HG03354 (cell line): Measurements from ENCODE around the gene MTHFD1L.

Experiments used
- ATAC-seq: cut with Tn5 transposase; IDR thresholded peaks from one replicate; pipeline ENCODE4 v1.9.1; 2021; ENCODE audit warnings: mild to moderate bottlenecking; ENCODE audit not compliant: unreplicated experiment, poor library complexity, severe bottlenecking

MTHFD1L gene

GRCh38 chr6:151128763-151129370 lies 263.4 kb downstream of the MTHFD1L start:
- no peak for ATAC-seq

GRCh38 chr6:151130329-151130728 lies 264.8 kb downstream of the MTHFD1L start:
- no peak for ATAC-seq

GRCh38 chr6:151131324-151132007 lies 266.0 kb downstream of the MTHFD1L start:
- no peak for ATAC-seq

DNA sequence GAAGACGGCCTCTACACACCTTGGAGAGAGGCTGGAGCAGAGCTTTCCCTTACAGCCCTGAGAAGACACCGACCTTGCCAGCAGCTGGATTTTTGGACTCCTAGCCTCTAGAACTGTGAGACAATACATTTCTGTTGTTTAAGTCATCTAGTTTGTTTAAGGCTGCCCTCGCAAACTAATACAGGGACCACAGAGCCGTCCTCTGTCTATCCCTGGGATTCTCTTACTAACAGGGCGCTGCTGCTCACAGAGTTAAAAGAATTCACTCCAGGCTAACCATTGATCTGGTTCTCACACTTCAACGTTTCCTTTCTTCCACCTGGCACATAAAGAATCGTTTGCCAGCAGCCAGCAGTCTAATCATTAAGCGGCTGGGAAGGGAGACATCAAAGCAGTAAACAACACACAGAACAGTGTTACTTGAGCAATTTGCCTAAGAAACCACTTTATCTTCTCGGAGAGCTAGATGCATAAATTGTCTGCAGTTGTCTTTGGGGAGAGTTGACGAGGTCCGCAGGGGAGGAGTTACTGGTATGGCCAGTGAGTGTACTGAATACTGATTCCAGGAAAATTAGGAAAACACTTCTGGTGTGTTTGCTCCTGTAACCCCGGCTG lies 270.7 kb downstream of the MTHFD1L start:
- no peak for ATAC-seq

- ATAC-seq = no peak
Measured at GRCh38 chr6:151137542-151137941, 272.0 kb downstream of the MTHFD1L start.

GRCh38 chr6:151139524-151139923 lies 274.0 kb downstream of the MTHFD1L start:
- ATAC-seq = no peak

DNA sequence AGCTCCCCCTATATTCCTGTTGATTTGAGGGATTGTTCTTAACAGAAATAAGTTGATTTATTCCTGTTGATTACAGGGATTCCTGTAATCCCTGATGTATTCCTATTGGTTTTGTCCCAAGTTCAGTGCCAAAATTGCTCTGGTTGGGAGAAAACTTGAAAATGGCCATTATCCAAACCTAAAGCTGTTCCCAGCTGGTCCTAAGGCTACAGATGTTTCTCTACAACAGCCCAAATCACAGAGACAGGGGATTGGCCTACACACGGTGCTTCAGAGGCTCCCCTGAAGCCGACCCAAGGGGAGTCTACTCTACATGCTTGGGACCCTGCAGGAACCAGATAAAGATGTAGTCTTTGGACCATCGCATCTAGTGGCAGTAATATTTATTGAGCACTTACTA lies 275.3 kb downstream of the MTHFD1L start:
- ATAC-seq = no peak

DNA sequence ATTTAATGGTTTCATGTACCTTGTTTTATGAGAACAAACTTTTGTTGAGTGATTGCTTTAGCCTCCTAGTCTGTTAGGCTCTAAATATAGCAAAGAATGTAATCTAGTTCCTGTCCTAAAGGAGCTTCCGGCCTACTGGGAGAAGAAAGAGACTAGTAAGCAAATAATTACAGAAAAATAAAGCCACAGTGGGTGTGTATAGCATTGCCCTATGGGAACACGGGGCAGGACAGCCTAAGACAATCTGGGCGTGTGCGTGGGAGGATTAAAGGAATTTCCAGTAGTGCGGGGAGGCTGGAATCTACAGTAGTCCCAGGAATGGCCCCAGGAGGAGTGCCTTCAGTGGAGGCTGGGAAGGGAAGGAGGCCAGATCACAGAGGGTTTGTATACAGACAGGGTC lies 276.2 kb downstream of the MTHFD1L start:
- no peak for ATAC-seq

GRCh38 chr6:151142676-151143075 lies 277.2 kb downstream of the MTHFD1L start:
- ATAC-seq = no peak

DNA sequence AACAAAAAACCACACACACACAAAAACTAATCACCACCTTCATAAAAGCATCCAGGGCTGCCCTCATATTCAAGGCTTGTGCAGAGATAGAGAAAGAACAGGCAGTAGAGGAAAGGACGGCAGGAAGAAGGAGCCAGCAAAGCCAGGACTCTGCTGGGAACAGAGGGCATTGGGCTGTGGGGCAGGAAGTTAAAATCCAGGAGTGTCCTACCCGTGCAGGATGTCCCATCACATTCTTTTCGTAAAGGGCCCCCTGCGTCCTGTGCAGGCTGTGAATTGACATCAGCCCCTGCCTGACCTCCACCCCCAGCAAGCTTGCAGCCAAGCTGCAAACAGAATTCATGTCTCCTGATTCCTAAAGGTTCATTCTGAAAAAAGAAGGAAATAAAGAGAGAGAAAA lies 277.8 kb downstream of the MTHFD1L start:
- no peak for ATAC-seq

DNA sequence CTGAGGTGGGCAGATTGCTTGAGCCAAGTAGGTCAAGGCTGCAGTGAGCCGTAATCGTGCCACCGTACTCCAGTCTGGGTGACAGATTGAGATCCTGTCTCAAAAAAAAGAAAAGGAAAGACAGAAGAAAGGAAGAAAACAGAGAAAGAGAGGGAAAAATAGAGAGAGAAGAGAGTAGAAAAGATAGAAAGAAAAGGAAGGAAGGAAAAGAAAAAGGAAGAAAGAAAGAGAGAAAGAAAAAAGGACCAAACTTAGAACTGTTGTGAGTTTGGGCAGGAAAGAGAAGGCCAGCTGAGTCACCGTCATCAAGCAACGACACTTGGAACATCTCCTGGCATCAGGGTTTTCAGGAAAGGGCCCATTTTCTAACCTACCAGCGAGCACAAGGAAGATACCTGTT lies 278.3 kb downstream of the MTHFD1L start:
- no peak for ATAC-seq

DNA sequence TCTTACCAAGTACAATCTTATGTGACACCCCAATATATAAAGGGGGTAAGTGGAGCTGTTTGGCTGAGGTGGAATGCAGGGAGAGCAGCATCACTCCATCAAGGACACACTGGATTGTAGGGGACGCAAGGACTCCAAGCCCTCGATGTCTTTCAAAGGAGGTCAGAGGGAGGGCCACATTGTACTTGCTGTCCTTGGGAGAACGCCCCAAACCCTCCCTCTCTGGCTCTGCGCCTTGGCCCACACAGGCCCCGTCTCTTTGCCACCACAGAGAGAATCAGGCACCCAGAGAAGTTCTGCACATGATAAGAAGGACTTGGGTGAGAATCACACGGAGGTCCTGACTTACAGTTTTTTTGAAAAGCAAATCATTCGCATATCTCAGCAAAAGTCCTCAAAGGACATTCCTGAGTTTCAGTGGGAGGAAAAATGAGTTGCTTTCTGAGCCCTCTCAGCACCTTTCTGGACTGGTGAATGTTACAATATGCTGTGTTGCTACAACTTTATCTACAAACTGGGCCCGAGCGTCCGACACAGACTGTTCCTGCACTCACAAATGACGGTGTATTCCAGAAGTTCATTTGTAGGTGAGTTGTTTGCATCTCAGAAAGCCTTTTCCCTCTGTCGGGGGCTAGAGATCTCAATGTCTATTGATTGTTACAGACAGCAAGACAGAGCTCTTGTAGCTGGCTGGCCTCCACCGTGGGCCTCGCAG lies 281.8 kb downstream of the MTHFD1L start:
- no peak for ATAC-seq

DNA sequence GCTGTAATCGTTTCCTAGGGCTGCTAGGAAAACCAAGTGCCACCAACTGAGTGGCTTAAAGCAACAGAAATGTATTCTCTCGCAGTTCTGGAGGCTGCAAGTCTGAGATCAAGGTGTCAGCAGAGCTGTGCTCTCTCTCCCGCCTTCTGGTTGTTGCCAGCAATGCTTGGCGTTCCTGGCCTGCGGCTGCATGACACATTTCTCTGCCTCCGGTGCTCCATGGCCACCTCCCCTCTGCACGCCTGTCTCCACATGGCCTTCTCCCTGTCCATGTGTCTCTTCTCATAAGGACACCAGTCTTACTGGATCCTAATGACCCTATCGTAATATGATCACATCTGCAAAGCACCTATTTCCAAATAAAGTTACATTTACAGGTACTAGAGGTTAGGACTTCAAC lies 282.6 kb downstream of the MTHFD1L start:
- no peak for ATAC-seq

- ATAC-seq = no peak
Measured at GRCh38 chr6:151149793-151150192, 284.3 kb downstream of the MTHFD1L start.
